Uterus (tissue), 2 donors: ENCODE data around the gene ACOT11.

ENCODE experiments used
- CTCF ChIP-seq, 4 experiments: fragments of 200-600 bp in 2 of 4; fragments of 450-650 bp in 2 of 4; sonication (generic) in 2 of 4; IDR thresholded peaks; one replicate each; pipeline ENCODE4 v1.5.1; 2016 to 2019; ENCODE audit warnings: antibody characterized with exemption in 4 of 4, mild to moderate bottlenecking in 2 of 4, moderate library complexity in 1 of 4
- POLR2A ChIP-seq, 2 donors: fragments of 450-650 bp; IDR thresholded peaks; one replicate each; pipeline ENCODE4 v1.6.1; 2016; ENCODE audit warnings: antibody characterized with exemption in 2 of 2, mild to moderate bottlenecking in 1 of 2, moderate library complexity in 1 of 2

DNA sequence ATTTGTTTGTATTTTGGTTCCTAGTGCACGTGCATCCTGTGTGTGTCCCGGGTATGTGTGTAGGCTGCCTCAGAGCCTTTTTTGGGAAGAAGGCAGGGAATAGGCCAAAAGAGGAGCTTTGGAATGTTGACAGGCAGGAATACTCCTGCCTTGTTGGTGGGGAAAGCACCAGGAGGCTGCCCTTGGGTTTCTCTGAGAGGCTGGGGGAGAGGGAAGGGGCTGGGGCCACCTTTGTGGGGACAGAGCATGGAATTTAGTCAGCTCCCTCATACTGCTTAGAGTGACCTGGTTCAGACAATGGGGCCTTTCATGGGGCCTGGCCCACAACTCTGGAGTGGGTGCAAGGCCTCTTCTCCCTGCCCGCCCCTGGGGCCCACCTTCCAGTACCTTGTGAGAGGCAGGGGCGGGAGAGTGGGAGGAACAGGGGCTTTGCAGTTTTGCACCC lies 31.3 kb downstream of the ACOT11 start:
- TF ChIP-seq CTCF (IDR thresholded peaks at IDR 0.05) (no peak), POLR2A (IDR thresholded peaks at IDR 0.05) (no peak)
